GM19043 (cell line): ENCODE results near the gene KLHL40.
"Not testable (repeated sequence)": the region's sequence is repeated elsewhere in the genome, so short reads cannot be mapped to it uniquely, and the experiment has no call there.

Experiments
- ATAC-seq: cut with Tn5 transposase; IDR thresholded peaks from one replicate; pipeline ENCODE4 v1.9.1; 2021; ENCODE audit warnings: low read depth; ENCODE audit not compliant: unreplicated experiment

KLHL40 gene

GRCh38 chr3:42714171-42714852 is 29.0 kb downstream of the KLHL40 start:
- no peak for ATAC-seq

- ATAC-seq = no peak
Observed at GRCh38 chr3:42717306-42717705, 32.0 kb downstream of the KLHL40 start.

- ATAC-seq = no peak
Observed at GRCh38 chr3:42718338-42718737, 33.0 kb downstream of the KLHL40 start.

GRCh38 chr3:42719002-42719401 is 33.7 kb downstream of the KLHL40 start:
- ATAC-seq = no peak

- no peak for ATAC-seq
Observed at GRCh38 chr3:42720126-42720525, 34.8 kb downstream of the KLHL40 start.

GRCh38 chr3:42721690-42722089 is 36.4 kb downstream of the KLHL40 start:
- no peak for ATAC-seq

GRCh38 chr3:42722442-42722841 is 37.1 kb downstream of the KLHL40 start:
- ATAC-seq = not testable (repeated sequence)

GRCh38 chr3:42723219-42723618 is 37.9 kb downstream of the KLHL40 start:
- ATAC-seq = no peak

- ATAC-seq = no peak
Observed at GRCh38 chr3:42725454-42725853, 40.1 kb downstream of the KLHL40 start.

- ATAC-seq = no peak
Observed at GRCh38 chr3:42728056-42728455, 42.7 kb downstream of the KLHL40 start.

- no peak for ATAC-seq
Observed at GRCh38 chr3:42728668-42729364, 43.5 kb downstream of the KLHL40 start.

GRCh38 chr3:42729404-42730145 is 44.2 kb downstream of the KLHL40 start:
- no peak for ATAC-seq

- no peak for ATAC-seq
Observed at GRCh38 chr3:42730294-42730693, 45.0 kb downstream of the KLHL40 start.

GRCh38 chr3:42730706-42731420 is 45.5 kb downstream of the KLHL40 start:
- no peak for ATAC-seq

- no peak for ATAC-seq
Observed at GRCh38 chr3:42731476-42732195, 46.3 kb downstream of the KLHL40 start.

GRCh38 chr3:42732196-42732828 is 47.0 kb downstream of the KLHL40 start:
- no peak for ATAC-seq

GRCh38 chr3:42732829-42733459 is 47.6 kb downstream of the KLHL40 start:
- no peak for ATAC-seq

- ATAC-seq = no peak
Observed at GRCh38 chr3:42733501-42734262, 48.3 kb downstream of the KLHL40 start.
